Neural cell (in vitro differentiated cells): Measurements from ENCODE around the gene SNHG17. TPM values are rescaled to one million over a fixed set of nuclear protein-coding genes. Genes with fewer than 3 reads are reported as not detected.

ENCODE experiments used
- H2AFZ ChIP-seq: fragments of 200-600, 300-800 bp; sonication (generic), shearing (Covaris generic); 2 replicates; pipeline ENCODE4 v1.6.0; 2014; ENCODE audit warnings: low read depth, mild to moderate bottlenecking, antibody characterized with exemption, low read length, moderate library complexity
- H3F3A ChIP-seq: fragments of 200-600 bp; shearing (Covaris generic); 2 replicates; pipeline ENCODE4 v1.6.1; 2016; ENCODE audit warnings: mild to moderate bottlenecking, moderate library complexity, mixed read lengths, antibody characterized with exemption, low read length; ENCODE audit not compliant: insufficient read depth, poor library complexity, severe bottlenecking
- H3K27ac ChIP-seq: fragments of 200-600, 300-800 bp; sonication (generic), shearing (Covaris generic); 2 replicates; pipeline ENCODE4 v1.5.1; 2014; ENCODE audit warnings: mild to moderate bottlenecking, low read length, moderate library complexity
- H3K27me3 ChIP-seq: fragments of 300-800, 200-600 bp; sonication (generic), shearing (Covaris generic); 2 replicates; pipeline ENCODE4 v1.6.0; 2014; ENCODE audit warnings: mild to moderate bottlenecking, low read depth, low read length, moderate library complexity; ENCODE audit not compliant: insufficient read depth
- H3K36me3 ChIP-seq: fragments of 300-800, 200-600 bp; sonication (generic), shearing (Covaris generic); 2 replicates; pipeline ENCODE4 v1.5.1; 2014; ENCODE audit warnings: mild to moderate bottlenecking, antibody characterized with exemption, low read length, moderate library complexity; ENCODE audit not compliant: insufficient read depth
- H3K4me2 ChIP-seq: fragments of 300-800, 200-600 bp; sonication (generic), shearing (Covaris generic); 2 replicates; pipeline ENCODE4 v1.6.0; 2014; ENCODE audit warnings: mild to moderate bottlenecking, low read length
- H3K4me3 ChIP-seq: fragments of 300-800, 200-600 bp; sonication (generic), shearing (Covaris generic); 2 replicates; pipeline ENCODE4 v1.5.1; 2014; ENCODE audit warnings: mild to moderate bottlenecking, low read length, moderate library complexity
- H3K79me2 ChIP-seq: fragments of 200-600 bp; shearing (Covaris generic); replicated peaks from 2 replicates; pipeline ENCODE4 v1.6.0; 2014; ENCODE audit warnings: mild to moderate bottlenecking, low read length, moderate library complexity; ENCODE audit not compliant: insufficient read depth
- H3K9ac ChIP-seq: fragments of 300-800, 200-600 bp; sonication (generic), shearing (Covaris generic); 2 replicates; pipeline ENCODE4 v1.6.1; 2016; ENCODE audit warnings: mild to moderate bottlenecking, low read length, mixed read lengths
- H3K9me2 ChIP-seq: fragments of 200-600 bp; shearing (Covaris generic); 2 replicates; pipeline ENCODE4 v1.6.1; 2016; ENCODE audit warnings: mild to moderate bottlenecking, low read length, mixed read lengths; ENCODE audit not compliant: insufficient read depth
- H3K9me3 ChIP-seq: fragments of 200-600, 300-800 bp; sonication (generic), shearing (Covaris generic); 2 replicates; pipeline ENCODE4 v1.6.1; 2016; ENCODE audit warnings: mild to moderate bottlenecking, mixed run types, low read length, moderate library complexity, mixed read lengths
- H4K20me1 ChIP-seq: fragments of 200-600 bp; shearing (Covaris generic); 2 replicates; pipeline ENCODE4 v1.6.1; 2016; ENCODE audit warnings: mild to moderate bottlenecking, mixed run types; ENCODE audit not compliant: insufficient read depth
- EP300 ChIP-seq: fragments of 450-650 bp; conservative IDR thresholded peaks from 2 replicates; pipeline ENCODE4 v1.6.1; 2014; ENCODE audit warnings: antibody characterized with exemption, mild to moderate bottlenecking, moderate library complexity; ENCODE audit not compliant: poor library complexity, severe bottlenecking
- EZH2 ChIP-seq: fragments of 200-600, 300-800 bp; shearing (Covaris generic), sonication (generic); IDR thresholded peaks from 2 replicates; pipeline ENCODE4 v1.6.1; 2014; ENCODE audit warnings: antibody characterized with exemption, low read length, borderline replicate concordance, mild to moderate bottlenecking; ENCODE audit not compliant: insufficient read depth, poor library complexity, severe bottlenecking
- MXI1 ChIP-seq: fragments of 450-650 bp; conservative IDR thresholded peaks from 2 replicates; pipeline ENCODE4 v1.6.1; 2014; ENCODE audit warnings: antibody characterized with exemption, mild to moderate bottlenecking; ENCODE audit not compliant: poor library complexity, severe bottlenecking
- POLR2AphosphoS5 ChIP-seq: IDR thresholded peaks from 2 replicates; pipeline ENCODE4 v1.6.1; 2012
- RAD21 ChIP-seq: fragments of 450-650 bp; conservative IDR thresholded peaks from 2 replicates; pipeline ENCODE4 v1.6.1; 2014; ENCODE audit warnings: antibody characterized with exemption, mild to moderate bottlenecking, moderate library complexity
- SMC3 ChIP-seq: fragments of 450-650 bp; conservative IDR thresholded peaks from 2 replicates; pipeline ENCODE4 v1.6.1; 2014; ENCODE audit warnings: antibody characterized with exemption, mild to moderate bottlenecking, moderate library complexity; ENCODE audit not compliant: poor library complexity
- TAF1 ChIP-seq: IDR thresholded peaks from 2 replicates; pipeline ENCODE4 v1.6.1; 2012; ENCODE audit warnings: low read depth
- polyA plus RNA-seq: library from polyadenylated mRNA; depleted of rRNA; stranded (reverse); fragments of >200 nt; gene quantifications from 2 replicates; pipeline ENCODE4 v1.2.3, GENCODE V29; 2014
- TF ChIP-seq, protein P1 (sequence below): fragments of 450-650 bp; IDR thresholded peaks from 2 replicates; pipeline ENCODE4 v1.5.1; 2014; ENCODE audit warnings: antibody characterized with exemption, mild to moderate bottlenecking, moderate library complexity; ENCODE audit not compliant: poor library complexity, severe bottlenecking
- TF ChIP-seq, protein P2 (sequence below): IDR thresholded peaks from 2 replicates; pipeline ENCODE4 v1.6.1; 2012; ENCODE audit warnings: borderline replicate concordance

The SNHG17 gene
- polyA plus RNA-seq, 1 donor from 2014 or later = 23.1 TPM

DNA sequence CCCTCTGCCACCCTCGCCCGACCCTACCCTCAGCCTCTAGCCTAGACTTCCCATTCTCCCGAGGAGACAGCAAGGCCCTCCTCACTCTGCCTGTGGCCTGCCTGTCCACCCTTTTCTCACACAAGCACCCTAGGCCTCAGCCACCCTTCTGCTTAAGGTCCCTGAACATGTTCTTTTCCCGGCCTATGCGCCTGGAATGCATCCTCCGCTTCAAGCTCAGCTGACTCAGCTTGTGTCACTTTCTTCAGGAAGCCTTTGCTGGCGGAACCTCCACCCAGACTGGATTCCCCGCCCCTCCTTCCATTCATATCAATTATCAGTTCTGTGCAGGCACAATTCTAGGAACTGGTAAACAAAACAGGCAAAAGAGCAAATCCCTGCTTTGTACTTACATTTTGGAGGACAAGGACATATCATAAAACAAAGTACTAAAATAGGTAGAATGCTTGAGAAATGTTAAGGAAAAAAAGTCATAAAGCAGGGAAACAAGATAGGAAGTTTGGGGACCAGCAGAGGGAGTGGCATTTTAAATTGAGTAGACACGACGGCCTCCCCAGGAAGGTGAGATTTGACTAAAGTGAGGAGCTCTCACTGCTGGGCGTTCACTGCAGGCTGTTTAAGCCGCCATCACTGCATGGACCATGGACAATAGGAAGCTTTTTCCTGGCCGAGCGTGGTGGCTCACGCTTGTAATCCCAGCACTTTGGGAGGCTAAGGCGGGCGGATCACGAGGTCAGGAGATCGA, 17.9 kb upstream of the SNHG17 start:
- H2AFZ ChIP-seq = no peak overlapping the region
- H3K79me2 ChIP-seq = no peaks in the 10 kb centered on the region
- H3F3A ChIP-seq = no peaks in the 10 kb centered on the region
- H3K9me3 ChIP-seq = no peaks in the 10 kb centered on the region
- no peak overlapping the region for H3K27ac ChIP-seq
- no peak overlapping the region for H3K9ac ChIP-seq
- H3K27me3 ChIP-seq = no peaks in the 10 kb centered on the region
- TF ChIP-seq MXI1 = no peak
- TF ChIP-seq, protein P1, sequence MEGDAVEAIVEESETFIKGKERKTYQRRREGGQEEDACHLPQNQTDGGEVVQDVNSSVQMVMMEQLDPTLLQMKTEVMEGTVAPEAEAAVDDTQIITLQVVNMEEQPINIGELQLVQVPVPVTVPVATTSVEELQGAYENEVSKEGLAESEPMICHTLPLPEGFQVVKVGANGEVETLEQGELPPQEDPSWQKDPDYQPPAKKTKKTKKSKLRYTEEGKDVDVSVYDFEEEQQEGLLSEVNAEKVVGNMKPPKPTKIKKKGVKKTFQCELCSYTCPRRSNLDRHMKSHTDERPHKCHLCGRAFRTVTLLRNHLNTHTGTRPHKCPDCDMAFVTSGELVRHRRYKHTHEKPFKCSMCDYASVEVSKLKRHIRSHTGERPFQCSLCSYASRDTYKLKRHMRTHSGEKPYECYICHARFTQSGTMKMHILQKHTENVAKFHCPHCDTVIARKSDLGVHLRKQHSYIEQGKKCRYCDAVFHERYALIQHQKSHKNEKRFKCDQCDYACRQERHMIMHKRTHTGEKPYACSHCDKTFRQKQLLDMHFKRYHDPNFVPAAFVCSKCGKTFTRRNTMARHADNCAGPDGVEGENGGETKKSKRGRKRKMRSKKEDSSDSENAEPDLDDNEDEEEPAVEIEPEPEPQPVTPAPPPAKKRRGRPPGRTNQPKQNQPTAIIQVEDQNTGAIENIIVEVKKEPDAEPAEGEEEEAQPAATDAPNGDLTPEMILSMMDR = no peak
- TF ChIP-seq TAF1 = no peak
- no peak for TF ChIP-seq RAD21
- TF ChIP-seq EP300 = no peak
- TF ChIP-seq, protein P2, sequence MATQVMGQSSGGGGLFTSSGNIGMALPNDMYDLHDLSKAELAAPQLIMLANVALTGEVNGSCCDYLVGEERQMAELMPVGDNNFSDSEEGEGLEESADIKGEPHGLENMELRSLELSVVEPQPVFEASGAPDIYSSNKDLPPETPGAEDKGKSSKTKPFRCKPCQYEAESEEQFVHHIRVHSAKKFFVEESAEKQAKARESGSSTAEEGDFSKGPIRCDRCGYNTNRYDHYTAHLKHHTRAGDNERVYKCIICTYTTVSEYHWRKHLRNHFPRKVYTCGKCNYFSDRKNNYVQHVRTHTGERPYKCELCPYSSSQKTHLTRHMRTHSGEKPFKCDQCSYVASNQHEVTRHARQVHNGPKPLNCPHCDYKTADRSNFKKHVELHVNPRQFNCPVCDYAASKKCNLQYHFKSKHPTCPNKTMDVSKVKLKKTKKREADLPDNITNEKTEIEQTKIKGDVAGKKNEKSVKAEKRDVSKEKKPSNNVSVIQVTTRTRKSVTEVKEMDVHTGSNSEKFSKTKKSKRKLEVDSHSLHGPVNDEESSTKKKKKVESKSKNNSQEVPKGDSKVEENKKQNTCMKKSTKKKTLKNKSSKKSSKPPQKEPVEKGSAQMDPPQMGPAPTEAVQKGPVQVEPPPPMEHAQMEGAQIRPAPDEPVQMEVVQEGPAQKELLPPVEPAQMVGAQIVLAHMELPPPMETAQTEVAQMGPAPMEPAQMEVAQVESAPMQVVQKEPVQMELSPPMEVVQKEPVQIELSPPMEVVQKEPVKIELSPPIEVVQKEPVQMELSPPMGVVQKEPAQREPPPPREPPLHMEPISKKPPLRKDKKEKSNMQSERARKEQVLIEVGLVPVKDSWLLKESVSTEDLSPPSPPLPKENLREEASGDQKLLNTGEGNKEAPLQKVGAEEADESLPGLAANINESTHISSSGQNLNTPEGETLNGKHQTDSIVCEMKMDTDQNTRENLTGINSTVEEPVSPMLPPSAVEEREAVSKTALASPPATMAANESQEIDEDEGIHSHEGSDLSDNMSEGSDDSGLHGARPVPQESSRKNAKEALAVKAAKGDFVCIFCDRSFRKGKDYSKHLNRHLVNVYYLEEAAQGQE = no peak
- TF ChIP-seq SMC3 = no peak
- no peak for TF ChIP-seq EZH2
- no peak for TF ChIP-seq POLR2AphosphoS5
- H3K9me2 ChIP-seq = no peaks in the 10 kb centered on the region
- no peaks in the 10 kb centered on the region for H4K20me1 ChIP-seq
- no peaks in the 10 kb centered on the region for H3K36me3 ChIP-seq
- H3K4me2 ChIP-seq = no peak overlapping the region
- no peak overlapping the region for H3K4me3 ChIP-seq

DNA sequence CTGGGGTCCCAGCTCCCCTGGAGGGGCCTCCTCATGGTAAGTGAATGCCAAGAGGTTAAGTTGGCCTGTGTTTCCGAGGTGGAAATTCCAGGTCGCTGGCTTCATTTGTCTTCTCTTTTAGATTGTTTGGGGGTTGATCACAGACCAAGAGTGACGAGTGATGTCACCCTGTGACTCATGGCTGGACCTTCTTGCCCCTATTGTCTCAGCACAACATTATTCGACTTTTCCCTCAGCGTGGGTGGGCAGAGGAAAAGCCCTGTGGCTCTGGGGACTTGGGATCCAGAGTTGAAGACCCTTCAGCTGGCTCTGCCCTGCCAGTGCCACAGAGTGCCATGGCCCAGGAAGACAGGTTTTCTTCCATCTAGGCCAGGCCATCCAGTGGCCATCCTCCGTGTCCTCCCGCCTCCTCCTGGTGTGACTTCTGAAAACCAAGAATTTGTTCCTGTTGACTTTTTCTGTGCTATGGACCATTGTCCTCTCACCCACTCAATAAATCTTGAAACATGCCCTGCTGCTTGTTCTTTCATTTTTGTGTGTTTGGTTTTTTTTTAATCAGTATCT, 15.4 kb upstream of the SNHG17 start:
- H3K9me2 ChIP-seq = no peaks in the 10 kb centered on the region
- H3K4me2 ChIP-seq = no peak overlapping the region
- H3F3A ChIP-seq = no peaks in the 10 kb centered on the region
- H4K20me1 ChIP-seq = no peaks in the 10 kb centered on the region
- H3K9me3 ChIP-seq = no peaks in the 10 kb centered on the region
- H3K4me3 ChIP-seq = no peak overlapping the region
- H3K36me3 ChIP-seq = no peaks in the 10 kb centered on the region
- no peaks in the 10 kb centered on the region for H3K27me3 ChIP-seq
- H3K27ac ChIP-seq = no peak overlapping the region
- no peaks in the 10 kb centered on the region for H3K79me2 ChIP-seq
- no peak overlapping the region for H3K9ac ChIP-seq
- no peak for TF ChIP-seq TAF1
- no peak for TF ChIP-seq MXI1
- no peak for TF ChIP-seq RAD21
- TF ChIP-seq SMC3 = no peak
- TF ChIP-seq EZH2 = no peak
- no peak for TF ChIP-seq POLR2AphosphoS5
- TF ChIP-seq, protein P1 = no peak
- TF ChIP-seq EP300 = no peak
- TF ChIP-seq, protein P2 = no peak
- no peak overlapping the region for H2AFZ ChIP-seq
